Karpas-422 (cell line): ENCODE measurements around the gene KLHDC10. TPM values are rescaled to one million over a fixed set of nuclear protein-coding genes. Genes with fewer than 3 reads are reported as not detected.
"Not testable (repeated sequence)": the region's sequence is repeated elsewhere in the genome, so short reads cannot be mapped to it uniquely, and the experiment has no call there.

ENCODE experiments used
- DNase-seq: peaks from one replicate; pipeline ENCODE4 v3.0.0-alpha.2; 2015
- H2AFZ ChIP-seq: fragments of 200-600 bp; sonication (generic); 2 replicates; pipeline ENCODE4 v1.6.1; 2014; ENCODE audit warnings: antibody characterized with exemption, low read length, mixed read lengths
- H3K27ac ChIP-seq: fragments of 200-600 bp; sonication (generic); 2 replicates; pipeline ENCODE4 v1.5.1; 2014; ENCODE audit warnings: mild to moderate bottlenecking, low read length, moderate library complexity
- H3K27me3 ChIP-seq: fragments of 200-600 bp; sonication (generic); 2 replicates; pipeline ENCODE4 v1.6.1; 2014; ENCODE audit warnings: low read length, mixed read lengths
- H3K36me3 ChIP-seq: fragments of 200-600 bp; sonication (generic); 2 replicates; pipeline ENCODE4 v1.6.1; 2014; ENCODE audit warnings: low read length, mixed read lengths; ENCODE audit not compliant: insufficient read depth
- H3K4me1 ChIP-seq: fragments of 200-600 bp; sonication (generic); 2 replicates; pipeline ENCODE4 v1.6.1; 2014; ENCODE audit warnings: mild to moderate bottlenecking, low read length, mixed read lengths
- H3K4me2 ChIP-seq: fragments of 200-600 bp; sonication (generic); 2 replicates; pipeline ENCODE4 v1.6.1; 2014; ENCODE audit warnings: low read length, low read depth, mild to moderate bottlenecking; ENCODE audit not compliant: poor library complexity, severe bottlenecking
- H3K4me3 ChIP-seq: fragments of 200-600 bp; sonication (generic); 2 replicates; pipeline ENCODE4 v1.5.1; 2014; ENCODE audit warnings: mild to moderate bottlenecking, antibody characterized with exemption, low read length, mixed read lengths
- H3K79me2 ChIP-seq: fragments of 200-600 bp; sonication (generic); 2 replicates; pipeline ENCODE4 v1.6.1; 2014; ENCODE audit warnings: mild to moderate bottlenecking, low read length, mixed read lengths
- H3K9ac ChIP-seq: fragments of 200-600 bp; sonication (generic); 2 replicates; pipeline ENCODE4 v1.6.0; 2014; ENCODE audit warnings: low read length
- H3K9me2 ChIP-seq: fragments of 200-600 bp; sonication (generic), shearing (Covaris generic); replicated peaks from 2 replicates; pipeline ENCODE4 v1.6.0; 2014; ENCODE audit warnings: mild to moderate bottlenecking, low read length, moderate library complexity; ENCODE audit not compliant: insufficient read depth
- H3K9me3 ChIP-seq: fragments of 300-700, 200-600 bp; sonication (generic); 2 replicates; pipeline ENCODE4 v1.6.1; 2014; ENCODE audit warnings: low read length, mixed read lengths
- H4K20me1 ChIP-seq: fragments of 200-600 bp; sonication (generic); 2 replicates; pipeline ENCODE4 v1.6.1; 2014; ENCODE audit warnings: mild to moderate bottlenecking, antibody characterized with exemption, low read length, low read depth; ENCODE audit not compliant: insufficient read depth
- total RNA-seq: library from RNA; depleted of rRNA; stranded (reverse); fragments of >200 nt; shearing (Covaris generic); gene quantifications from 2 replicates; pipeline ENCODE4 v1.2.3, GENCODE V29; 2014; ENCODE audit warnings: low replicate concordance

The KLHDC10 gene
- total RNA-seq, 1 experiment from 2014 or later: 14.1 TPM

DNA sequence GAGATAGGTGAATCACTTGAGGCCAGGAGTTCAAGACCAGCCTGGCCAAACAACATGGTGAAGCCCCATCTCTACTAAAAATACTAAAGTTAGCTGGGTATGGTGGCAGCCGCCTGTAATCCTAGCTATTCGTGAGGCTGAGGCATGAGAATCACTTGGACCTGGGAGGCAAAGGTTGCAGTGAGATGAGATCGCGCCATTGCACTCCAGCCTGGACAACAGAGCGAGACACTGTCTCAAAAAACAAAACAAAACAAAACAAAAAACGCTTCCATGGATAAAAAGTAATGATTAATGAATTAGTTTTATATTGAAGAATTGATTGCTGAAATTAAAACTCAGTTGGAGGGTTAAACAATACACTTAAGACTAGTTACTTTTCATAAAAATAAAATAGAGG is 32.3 kb downstream of the KLHDC10 start:
- no peak for DNase-seq

DNA sequence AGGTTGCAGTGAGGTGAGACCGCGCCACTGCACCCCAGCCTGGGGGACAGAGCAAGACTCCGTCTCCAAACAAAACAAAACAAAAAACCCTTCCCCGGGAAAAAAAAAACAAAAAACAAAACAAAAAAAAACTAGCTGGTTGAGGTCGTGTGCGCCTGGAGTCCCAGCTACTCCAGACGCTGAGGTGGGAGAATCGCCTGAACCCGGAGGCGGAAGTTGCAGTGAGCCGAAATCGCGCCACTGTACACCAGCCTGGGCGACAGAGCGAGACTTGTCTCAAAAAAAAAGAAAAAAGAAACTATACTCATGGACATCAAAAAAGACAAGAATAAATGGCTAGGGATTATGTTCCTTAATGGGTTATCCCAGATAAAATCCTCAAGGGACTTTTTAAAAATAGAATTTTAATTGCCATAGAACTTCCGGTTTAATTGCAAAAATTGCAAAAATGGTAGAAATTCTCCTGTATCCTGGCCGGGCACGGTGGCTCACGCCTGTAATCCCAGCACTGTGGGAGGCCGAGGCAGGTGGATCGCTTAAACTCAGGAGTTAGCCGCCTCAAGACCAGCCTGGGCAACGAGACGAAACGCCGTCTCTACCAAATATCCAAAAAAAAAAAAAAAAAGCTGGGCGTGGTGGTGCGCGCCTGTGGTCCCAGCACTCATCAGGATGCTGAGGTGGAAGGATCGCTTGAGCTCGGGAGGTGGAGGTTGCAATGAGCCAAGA is 37.8 kb downstream of the KLHDC10 start:
- Histone ChIP-seq H2AFZ (no peak overlapping the region), H3K36me3 (no peaks in the 10 kb centered on the region), H3K27me3 (no peaks in the 10 kb centered on the region), H3K9me3 (no peaks in the 10 kb centered on the region), H3K9ac (no peak overlapping the region), H4K20me1 (no peaks in the 10 kb centered on the region), H3K4me1 (peaks cover 20% of the 10 kb centered on the region), H3K9me2 (no peaks in the 10 kb centered on the region), H3K4me3 (no peak overlapping the region), H3K4me2 (no peak overlapping the region), H3K27ac (no peak overlapping the region), H3K79me2 (peaks cover 23% of the 10 kb centered on the region)
- no peak for DNase-seq

More for the DNA sequence above, 32.3 kb downstream of the KLHDC10 start:
- Histone ChIP-seq H4K20me1 (no peaks in the 10 kb centered on the region), H3K9ac (no peak overlapping the region), H3K4me2 (no peak overlapping the region), H3K79me2 (peaks cover 36% of the 10 kb centered on the region), H3K36me3 (no peaks in the 10 kb centered on the region), H2AFZ (no peak overlapping the region), H3K4me3 (no peak overlapping the region), H3K27ac (no peak overlapping the region), H3K4me1 (peaks cover 5% of the 10 kb centered on the region), H3K9me2 (no peaks in the 10 kb centered on the region), H3K27me3 (no peaks in the 10 kb centered on the region), H3K9me3 (no peaks in the 10 kb centered on the region)

DNA sequence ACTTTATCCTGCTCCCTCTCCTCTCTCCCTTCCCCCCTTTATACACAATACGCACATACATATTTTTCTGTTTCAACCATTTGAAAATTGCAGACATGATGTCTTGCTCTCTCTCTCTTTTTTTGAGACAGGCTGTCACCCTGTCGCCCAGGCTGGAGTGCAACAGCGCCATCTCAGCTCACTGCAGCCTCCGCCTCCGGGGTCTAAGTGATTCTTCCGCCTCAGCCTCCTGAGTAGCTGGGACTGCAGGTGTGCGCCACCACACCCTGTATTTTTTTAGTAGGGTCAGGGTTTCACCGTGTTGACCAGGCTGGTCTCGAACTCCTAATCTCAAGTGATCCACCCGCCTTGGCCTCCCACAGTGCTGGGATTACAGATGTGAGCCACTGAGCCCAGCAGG is 38.5 kb downstream of the KLHDC10 start:
- no peak overlapping the region for H3K9ac ChIP-seq

DNA sequence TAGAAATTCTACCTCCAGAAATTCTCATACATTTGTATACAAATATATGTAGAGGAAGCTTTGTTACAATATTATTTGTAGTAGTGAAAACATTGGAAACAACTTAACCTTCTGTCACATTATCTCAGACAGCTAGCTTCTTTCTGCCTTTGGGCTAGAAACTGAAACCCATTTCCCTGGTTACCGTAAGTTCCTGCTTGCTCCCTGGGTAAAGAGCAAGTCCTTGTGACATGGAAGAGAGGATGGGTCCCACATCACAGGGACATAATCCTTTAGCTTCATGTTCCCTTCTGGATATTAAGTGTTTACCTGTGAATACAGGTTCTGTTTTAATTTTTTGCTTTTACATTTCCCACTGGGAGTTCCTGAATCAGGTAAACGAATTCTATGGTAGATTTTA is 41.8 kb downstream of the KLHDC10 start:
- no peaks in the 10 kb centered on the region for H3K9me3 ChIP-seq
- H3K9ac ChIP-seq: peak overlapping the region; percentile 22; the same call in 1 of the 2 replicates
- peak overlapping the region; percentile 51 for H3K4me2 ChIP-seq
- peak overlapping the region; percentile 33; the same call in 1 of the 2 replicates for H3K4me3 ChIP-seq
- no peak overlapping the region for H2AFZ ChIP-seq
- peaks cover 19% of the 10 kb centered on the region for H3K79me2 ChIP-seq
- no peaks in the 10 kb centered on the region for H3K27me3 ChIP-seq
- no peak overlapping the region for H3K27ac ChIP-seq
- H3K36me3 ChIP-seq: no peaks in the 10 kb centered on the region
- H4K20me1 ChIP-seq: no peaks in the 10 kb centered on the region
- peaks cover 35% of the 10 kb centered on the region for H3K4me1 ChIP-seq
- H3K9me2 ChIP-seq: no peaks in the 10 kb centered on the region
- no peak for DNase-seq

More for the DNA sequence above, 38.5 kb downstream of the KLHDC10 start:
- no peaks in the 10 kb centered on the region for H4K20me1 ChIP-seq
- H2AFZ ChIP-seq: no peak overlapping the region
- H3K79me2 ChIP-seq: peaks cover 20% of the 10 kb centered on the region
- no peaks in the 10 kb centered on the region for H3K9me2 ChIP-seq
- no peak overlapping the region for H3K4me2 ChIP-seq
- peaks cover 27% of the 10 kb centered on the region for H3K4me1 ChIP-seq
- H3K27me3 ChIP-seq: no peaks in the 10 kb centered on the region
- H3K27ac ChIP-seq: no peak overlapping the region
- no peaks in the 10 kb centered on the region for H3K36me3 ChIP-seq
- no peak for DNase-seq
- no peak overlapping the region for H3K4me3 ChIP-seq
- H3K9me3 ChIP-seq: no peaks in the 10 kb centered on the region

DNA sequence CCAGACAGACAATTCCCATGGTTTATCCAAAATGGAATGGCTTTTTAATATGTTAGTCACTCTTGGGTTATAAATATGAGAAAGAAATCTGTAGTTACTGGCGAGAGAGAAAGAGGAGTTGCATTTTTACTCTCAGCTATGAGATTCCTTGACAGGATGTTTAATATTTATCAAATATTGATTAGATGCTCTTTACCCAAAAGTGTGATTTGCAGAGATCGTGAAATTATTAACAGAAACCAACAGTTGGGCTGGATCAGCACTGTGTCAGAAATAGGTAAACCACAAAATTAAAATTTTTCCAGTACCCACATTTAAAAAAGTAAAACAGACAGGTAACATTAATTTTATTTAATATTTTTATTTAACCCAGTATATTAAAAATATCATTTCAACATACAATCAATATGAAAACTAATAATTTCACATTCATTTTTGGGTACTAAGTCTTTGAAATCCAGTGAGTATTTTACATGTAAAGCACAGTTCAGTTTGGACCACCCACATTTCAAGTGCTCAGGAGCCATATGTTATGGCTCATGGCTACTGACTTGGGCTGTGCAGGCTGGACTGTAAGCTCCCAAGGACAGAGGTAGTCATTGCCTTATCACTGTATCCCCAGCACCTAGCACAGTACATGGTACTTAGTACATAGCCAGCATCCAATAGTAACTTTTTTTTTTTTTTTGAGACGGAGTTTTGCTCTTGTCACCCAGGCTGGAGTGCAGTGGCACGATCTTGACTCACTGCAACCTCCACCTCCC is 42.5 kb downstream of the KLHDC10 start:
- Histone ChIP-seq H3K4me3 (no peak overlapping the region), H3K79me2 (peaks cover 19% of the 10 kb centered on the region), H2AFZ (no peak overlapping the region), H3K4me1 (peaks cover 35% of the 10 kb centered on the region), H3K4me2 (peak overlapping the region; percentile 51), H3K27me3 (no peaks in the 10 kb centered on the region), H3K27ac (no peak overlapping the region), H3K9me3 (no peaks in the 10 kb centered on the region), H3K36me3 (no peaks in the 10 kb centered on the region), H4K20me1 (no peaks in the 10 kb centered on the region), H3K9me2 (no peaks in the 10 kb centered on the region), H3K9ac (no peak overlapping the region)
- DNase-seq: no peak

DNA sequence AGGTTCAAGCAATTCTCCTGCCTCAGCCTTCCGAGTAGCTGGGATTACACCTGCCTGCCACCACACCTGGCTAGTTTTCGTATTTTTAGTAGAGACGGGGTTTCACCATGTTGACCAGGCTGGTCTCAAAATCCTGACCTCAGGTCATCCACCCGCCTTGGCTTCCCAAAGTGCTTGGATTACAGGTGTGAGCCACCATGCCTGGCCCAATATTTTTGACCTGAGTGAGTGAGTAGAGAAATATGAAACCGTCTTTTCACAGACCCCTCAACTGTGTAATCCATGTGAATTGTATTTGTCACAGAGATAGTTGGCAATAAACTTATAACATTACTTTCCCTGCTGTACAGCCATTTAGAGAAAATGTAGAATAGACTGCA is 43.1 kb downstream of the KLHDC10 start:
- not testable (repeated sequence) for H3K9me3 ChIP-seq, DNase-seq, H4K20me1 ChIP-seq, H3K27ac ChIP-seq, H3K9me2 ChIP-seq, H2AFZ ChIP-seq, H3K4me3 ChIP-seq, H3K9ac ChIP-seq, H3K27me3 ChIP-seq, H3K36me3 ChIP-seq
- Histone ChIP-seq H3K4me2 (peak overlapping the region; percentile 40), H3K4me1 (peaks cover 35% of the 10 kb centered on the region), H3K79me2 (peaks cover 19% of the 10 kb centered on the region)

DNA sequence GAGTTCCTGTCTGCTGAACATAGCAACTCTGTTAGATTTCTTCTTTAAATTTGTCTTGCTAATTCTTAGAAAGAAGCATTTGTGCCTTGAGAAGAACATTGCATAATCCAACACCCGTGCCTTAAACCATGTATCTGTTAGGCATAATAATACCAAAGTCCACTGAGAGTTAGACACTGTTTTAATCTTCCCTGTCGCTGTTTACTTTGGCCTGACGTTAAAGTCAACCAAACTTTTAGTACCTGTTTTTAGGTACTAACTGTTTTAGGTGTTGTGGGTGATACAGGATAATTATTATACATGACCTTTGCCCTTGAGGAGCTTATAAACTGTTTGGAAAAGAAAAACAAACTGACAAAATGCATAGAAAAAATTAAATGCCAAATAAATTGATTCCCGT is 43.6 kb downstream of the KLHDC10 start:
- Histone ChIP-seq H3K36me3 (no peaks in the 10 kb centered on the region), H3K9ac (no peak overlapping the region), H3K27ac (peak overlapping the region; percentile 14; the same call in 1 of the 2 replicates), H2AFZ (no peak overlapping the region), H3K79me2 (peaks cover 19% of the 10 kb centered on the region), H3K9me3 (no peaks in the 10 kb centered on the region), H3K27me3 (no peaks in the 10 kb centered on the region), H3K4me1 (peaks cover 35% of the 10 kb centered on the region), H3K4me3 (no peak overlapping the region), H3K9me2 (no peaks in the 10 kb centered on the region), H3K4me2 (peak overlapping the region; percentile 40), H4K20me1 (no peaks in the 10 kb centered on the region)
- peak; percentile 45 for DNase-seq

DNA sequence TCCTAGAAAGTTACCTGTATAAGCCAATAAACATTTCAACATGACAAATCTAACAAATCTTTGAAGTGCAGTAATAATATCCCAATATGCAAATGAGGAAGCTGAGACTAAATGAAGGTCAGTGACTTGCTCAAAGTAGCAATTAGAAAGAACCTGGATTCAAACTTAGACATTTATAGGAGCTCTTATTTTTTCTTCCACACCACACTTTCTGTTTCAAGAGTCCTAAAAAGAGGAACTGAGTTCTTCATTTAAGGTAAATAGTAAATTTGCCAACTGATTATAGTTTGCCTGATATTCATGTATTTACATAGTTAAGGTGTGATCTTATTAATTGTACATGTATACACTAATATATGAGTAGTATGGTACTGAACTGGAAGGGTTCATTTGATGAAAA is 44.0 kb downstream of the KLHDC10 start:
- peaks cover 35% of the 10 kb centered on the region for H3K4me1 ChIP-seq
- no peak overlapping the region for H3K4me3 ChIP-seq
- no peaks in the 10 kb centered on the region for H3K9me3 ChIP-seq
- no peak overlapping the region for H3K9ac ChIP-seq
- H3K9me2 ChIP-seq: no peaks in the 10 kb centered on the region
- no peaks in the 10 kb centered on the region for H4K20me1 ChIP-seq
- peak overlapping the region; percentile 40 for H3K4me2 ChIP-seq
- no peaks in the 10 kb centered on the region for H3K36me3 ChIP-seq
- peaks cover 19% of the 10 kb centered on the region for H3K79me2 ChIP-seq
- H2AFZ ChIP-seq: no peak overlapping the region
- DNase-seq: peak; percentile 66
- H3K27ac ChIP-seq: peak overlapping the region; percentile 14; the same call in 1 of the 2 replicates
- no peaks in the 10 kb centered on the region for H3K27me3 ChIP-seq
